Heart left ventricle (tissue), 13 donors: ENCODE results near the gene MS4A4E.

Source experiments
- POLR2A ChIP-seq, 2 donors: fragments of 450-650 bp; IDR thresholded peaks; one replicate each; pipeline ENCODE4 v1.6.1; 2017; ENCODE audit warnings: antibody characterized with exemption in 2 of 2, mild to moderate bottlenecking in 2 of 2, moderate library complexity in 2 of 2
- TF ChIP-seq, protein P1 (sequence below), 12 donors: fragments of 200-600 bp; sonication (generic) in 4 of 12; IDR thresholded peaks; one replicate each; pipeline versions ENCODE4 v1.5.0 to v1.8.0; 2018 to 2022; ENCODE audit warnings: antibody characterized with exemption in 12 of 12, mild to moderate bottlenecking in 5 of 12
- donor health status: ischemic (EF 13 %, LVEDD 7.1; RV severe dilation, severe dysfunction).
- donor health status: DM: no; HTN: yes; CAD: no.
- donor health status: DM: no; HTN: no; CAD: no.
- donor health status: ischemic (EF 25% LVEDD 6.9; RV normal size, moderate dysfunction).
- donor health status: ischemic (EF 25% LVEDD 5.7; RV mildly dilated, moderate dysfunction).
- donor health status: ischemic (EF 35%, LVEDD 5.7; RV mildly dilated, moderate dysfunction).
- donor health status: nonischemic (EF 11% LVEDD 7.7; RV severe dilation, severe dysfunction).
- donor health status: DM: yes; HTN: yes; CAD: no.
- donor health status: PGD.
- donor health status: ischemic (EF 29% LVEDD 5.4; RV normal size, mild dysfunction).
- donor health status: nonischemic (EF 23%, LVEDD 6.1; RV moderate dilation, normal function).

DNA sequence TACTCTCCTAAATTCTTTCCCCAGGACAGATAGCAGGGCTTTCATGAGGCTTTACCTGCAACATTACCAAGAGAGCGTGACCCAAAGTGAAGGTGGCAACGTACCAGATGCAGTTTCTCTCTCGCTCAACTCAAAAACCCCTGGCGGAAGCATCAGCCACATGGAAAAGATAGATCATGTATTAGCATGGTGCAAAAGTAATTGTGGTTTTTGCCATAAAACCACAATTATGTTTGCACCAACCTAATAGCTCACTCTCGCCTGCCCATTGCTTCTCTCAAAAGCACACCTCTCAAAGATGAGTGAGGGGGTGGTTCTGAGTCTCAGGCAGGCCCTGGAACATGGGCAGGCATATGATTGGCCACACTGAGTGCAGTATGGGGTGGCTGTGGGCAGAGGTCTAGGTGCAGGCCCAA is 67.1 kb downstream of the MS4A4E start:
- TF ChIP-seq, protein P1, sequence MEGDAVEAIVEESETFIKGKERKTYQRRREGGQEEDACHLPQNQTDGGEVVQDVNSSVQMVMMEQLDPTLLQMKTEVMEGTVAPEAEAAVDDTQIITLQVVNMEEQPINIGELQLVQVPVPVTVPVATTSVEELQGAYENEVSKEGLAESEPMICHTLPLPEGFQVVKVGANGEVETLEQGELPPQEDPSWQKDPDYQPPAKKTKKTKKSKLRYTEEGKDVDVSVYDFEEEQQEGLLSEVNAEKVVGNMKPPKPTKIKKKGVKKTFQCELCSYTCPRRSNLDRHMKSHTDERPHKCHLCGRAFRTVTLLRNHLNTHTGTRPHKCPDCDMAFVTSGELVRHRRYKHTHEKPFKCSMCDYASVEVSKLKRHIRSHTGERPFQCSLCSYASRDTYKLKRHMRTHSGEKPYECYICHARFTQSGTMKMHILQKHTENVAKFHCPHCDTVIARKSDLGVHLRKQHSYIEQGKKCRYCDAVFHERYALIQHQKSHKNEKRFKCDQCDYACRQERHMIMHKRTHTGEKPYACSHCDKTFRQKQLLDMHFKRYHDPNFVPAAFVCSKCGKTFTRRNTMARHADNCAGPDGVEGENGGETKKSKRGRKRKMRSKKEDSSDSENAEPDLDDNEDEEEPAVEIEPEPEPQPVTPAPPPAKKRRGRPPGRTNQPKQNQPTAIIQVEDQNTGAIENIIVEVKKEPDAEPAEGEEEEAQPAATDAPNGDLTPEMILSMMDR (IDR thresholded peaks at IDR 0.05): no peak
- no peak for TF ChIP-seq POLR2A (IDR thresholded peaks at IDR 0.05)
